ENCODE results near the gene CD1B.

CD1B gene

GRCh38 chr1:158286941-158287346, 44.4 kb downstream of the CD1B start (continued):
- TF ChIP-seq, protein P1, sequence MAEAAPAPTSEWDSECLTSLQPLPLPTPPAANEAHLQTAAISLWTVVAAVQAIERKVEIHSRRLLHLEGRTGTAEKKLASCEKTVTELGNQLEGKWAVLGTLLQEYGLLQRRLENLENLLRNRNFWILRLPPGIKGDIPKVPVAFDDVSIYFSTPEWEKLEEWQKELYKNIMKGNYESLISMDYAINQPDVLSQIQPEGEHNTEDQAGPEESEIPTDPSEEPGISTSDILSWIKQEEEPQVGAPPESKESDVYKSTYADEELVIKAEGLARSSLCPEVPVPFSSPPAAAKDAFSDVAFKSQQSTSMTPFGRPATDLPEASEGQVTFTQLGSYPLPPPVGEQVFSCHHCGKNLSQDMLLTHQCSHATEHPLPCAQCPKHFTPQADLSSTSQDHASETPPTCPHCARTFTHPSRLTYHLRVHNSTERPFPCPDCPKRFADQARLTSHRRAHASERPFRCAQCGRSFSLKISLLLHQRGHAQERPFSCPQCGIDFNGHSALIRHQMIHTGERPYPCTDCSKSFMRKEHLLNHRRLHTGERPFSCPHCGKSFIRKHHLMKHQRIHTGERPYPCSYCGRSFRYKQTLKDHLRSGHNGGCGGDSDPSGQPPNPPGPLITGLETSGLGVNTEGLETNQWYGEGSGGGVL (tag by site-specific recombination; IDR thresholded peaks at IDR 0.05): no peak
- TF ChIP-seq SETDB1 (IDR thresholded peaks at IDR 0.05; ENCODE audit: insufficient read length, low read length) (no peak), ZNF202 (tag by site-specific recombination; IDR thresholded peaks at IDR 0.05; ENCODE audit: borderline replicate concordance) (no peak)

DNA sequence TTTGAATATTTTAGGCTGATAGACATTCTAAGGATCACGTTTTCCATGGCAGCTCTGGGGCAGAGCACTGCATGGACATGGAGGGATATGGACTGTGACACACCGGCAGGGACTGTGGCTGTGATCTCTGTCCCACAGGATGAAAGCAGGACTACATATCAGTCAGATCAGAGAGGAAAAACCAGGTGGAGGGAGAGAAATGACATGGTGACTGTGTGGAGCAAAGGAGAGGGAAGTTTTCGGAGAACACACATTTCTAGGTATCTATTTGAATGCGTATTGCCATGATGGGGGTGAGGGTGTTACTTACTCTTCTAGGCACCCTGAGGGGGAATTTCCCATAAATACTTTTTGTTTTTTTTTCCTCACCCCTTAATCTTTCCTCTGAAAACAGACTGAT, 44.8 kb downstream of the CD1B start:
- Histone ChIP-seq H3K36me3 (ENCODE audit: control insufficient read depth in 2 of 2, insufficient read depth in 1 of 2, low read length in 2 of 2) (no peaks in the 10 kb centered on the region), H3K4me3 (ENCODE audit: low read depth, low read length) (no peak overlapping the region), H3K27ac (ENCODE audit: extremely low read depth, low read depth, low read length) (no peak overlapping the region), H3K4me1 (ENCODE audit: control insufficient read depth, insufficient read depth, low read length) (no peaks in the 10 kb centered on the region), H3K9me3 (ENCODE audit: control insufficient read depth, insufficient read depth, low read depth, low read length) (no peaks in the 10 kb centered on the region)
- ChIA-PET CTCF (no interaction called here), POLR2A (no interaction called here)
- TF ChIP-seq ZNF843 (tag by site-specific recombination; IDR thresholded peaks at IDR 0.05) (no peak), ZNF830 (tag by site-specific recombination; IDR thresholded peaks at IDR 0.05; ENCODE audit: low read depth) (no peak), ZNF692 (tag by site-specific recombination; IDR thresholded peaks at IDR 0.05) (no peak), OVOL3 (tag by site-specific recombination; IDR thresholded peaks at IDR 0.05) (no peak), ZNF629 (tag by site-specific recombination; IDR thresholded peaks at IDR 0.05) (no peak), ZSCAN18 (tag by site-specific recombination; IDR thresholded peaks at IDR 0.05) (no peak), GLIS1 (tag by site-specific recombination; IDR thresholded peaks at IDR 0.05) (no peak), KLF1 (tag by site-specific recombination; IDR thresholded peaks at IDR 0.05) (no peak), ZBTB21 (tag by site-specific recombination; IDR thresholded peaks at IDR 0.05) (no peak), ZNF768 (tag by site-specific recombination; IDR thresholded peaks at IDR 0.05) (no peak), ZNF274 (IDR thresholded peaks at IDR 0.05; ENCODE audit: low read length) (no peak), ZNF274 (tag by site-specific recombination; IDR thresholded peaks at IDR 0.05; ENCODE audit: borderline replicate concordance) (no peak), WT1 (tag by site-specific recombination; IDR thresholded peaks at IDR 0.05) (no peak), ZNF580 (tag by site-specific recombination; IDR thresholded peaks at IDR 0.05) (no peak), SP3 (tag by site-specific recombination; IDR thresholded peaks at IDR 0.05) (no peak), HOXC10 (CRISPR knock-in tag; IDR thresholded peaks at IDR 0.05) (no peak), ZNF596 (tag by site-specific recombination; IDR thresholded peaks at IDR 0.05) (no peak)

- Histone ChIP-seq H3K9me3 (ENCODE audit: control insufficient read depth, insufficient read depth, low read depth, low read length) (no peaks in the 10 kb centered on the region), H3K36me3 (ENCODE audit: control insufficient read depth in 2 of 2, insufficient read depth in 1 of 2, low read length in 2 of 2) (no peaks in the 10 kb centered on the region), H3K4me3 (ENCODE audit: low read depth, low read length) (no peak overlapping the region), H3K4me1 (ENCODE audit: control insufficient read depth, insufficient read depth, low read length) (no peaks in the 10 kb centered on the region), H3K27ac (ENCODE audit: extremely low read depth, low read depth, low read length) (no peak overlapping the region)
- ChIA-PET POLR2A (no interaction called here), CTCF (no interaction called here)
- no peak for TF ChIP-seq ZXDB (tag by site-specific recombination; IDR thresholded peaks at IDR 0.05)
- TF ChIP-seq ZNF404 (tag by site-specific recombination; IDR thresholded peaks at IDR 0.05): no peak
- TF ChIP-seq PRDM2 (tag by site-specific recombination; IDR thresholded peaks at IDR 0.05; ENCODE audit: borderline replicate concordance): no peak
- TF ChIP-seq ZNF211 (tag by site-specific recombination; IDR thresholded peaks at IDR 0.05; ENCODE audit: low read depth): no peak
- no peak for TF ChIP-seq ZNF133 (tag by site-specific recombination; IDR thresholded peaks at IDR 0.05)
- no peak for TF ChIP-seq ZNF701 (tag by site-specific recombination; IDR thresholded peaks at IDR 0.05)
Observed at GRCh38 chr1:158285756-158286241, 45.5 kb downstream of the CD1B start.

All from HEK293 (cell line).